Measurements from ENCODE around the gene STRAP. TPM values are rescaled to one million over a fixed set of nuclear protein-coding genes. Genes with fewer than 3 reads are reported as not detected.
"Not testable (repeated sequence)": the region's sequence is repeated elsewhere in the genome, so short reads cannot be mapped to it uniquely, and the experiment has no call there.

Gene STRAP
- total RNA-seq, 4 donors from 2014 or later = 26.5 to 38.8 (median 34.7) TPM

DNA sequence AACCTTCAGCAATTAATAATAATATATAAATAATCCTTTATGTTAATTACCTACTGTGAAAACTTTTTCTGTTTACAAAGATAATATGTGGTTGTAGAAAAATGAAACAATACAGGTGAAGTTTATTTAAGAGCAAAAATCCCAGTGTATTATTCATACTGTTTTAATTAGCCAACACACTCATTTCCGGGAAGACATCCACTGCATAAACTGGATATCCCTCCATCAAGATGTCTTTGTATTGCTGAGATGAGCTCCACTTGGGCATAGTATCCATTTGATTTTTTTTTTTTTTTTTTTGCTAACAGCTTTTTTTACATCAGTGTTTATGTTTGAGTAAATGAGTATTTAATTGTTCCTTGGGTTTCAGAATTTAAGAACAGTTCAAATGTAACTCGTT is 15.2 kb downstream of the STRAP start:
- Histone ChIP-seq H3K27ac (no peak overlapping the region), H3K36me3 (peaks cover 0 to 57% (median 0%) of the 10 kb centered on the region in 3 donors), H3K27me3 (no peaks in the 10 kb centered on the region), H3K9me3 (no peaks in the 10 kb centered on the region), H3K4me1 (peaks cover 0 to 3% (median 0%) of the 10 kb centered on the region in 4 donors), H3K4me3 (no peak overlapping the region)
- no peak for TF ChIP-seq POLR2A (IDR thresholded peaks at IDR 0.05)
- TF ChIP-seq CTCF (IDR thresholded peaks at IDR 0.05) = no peak
- DNase-seq = no peak

GRCh38 chr12:15899282-15899870 is 17.2 kb downstream of the STRAP start:
- Histone ChIP-seq H3K4me3 (no peak overlapping the region), H3K4me1 (peaks cover 0 to 3% (median 0%) of the 10 kb centered on the region in 4 donors), H3K27me3 (no peaks in the 10 kb centered on the region), H3K27ac (no peak overlapping the region), H3K36me3 (peaks cover 0 to 64% (median 0%) of the 10 kb centered on the region in 3 donors), H3K9me3 (no peaks in the 10 kb centered on the region)
- TF ChIP-seq POLR2A (IDR thresholded peaks at IDR 0.05) = no peak
- TF ChIP-seq CTCF (IDR thresholded peaks at IDR 0.05) = peak in 5 of 6 experiments; percentile 67 to 71 (median 70)
- DNase-seq = no peak

DNA sequence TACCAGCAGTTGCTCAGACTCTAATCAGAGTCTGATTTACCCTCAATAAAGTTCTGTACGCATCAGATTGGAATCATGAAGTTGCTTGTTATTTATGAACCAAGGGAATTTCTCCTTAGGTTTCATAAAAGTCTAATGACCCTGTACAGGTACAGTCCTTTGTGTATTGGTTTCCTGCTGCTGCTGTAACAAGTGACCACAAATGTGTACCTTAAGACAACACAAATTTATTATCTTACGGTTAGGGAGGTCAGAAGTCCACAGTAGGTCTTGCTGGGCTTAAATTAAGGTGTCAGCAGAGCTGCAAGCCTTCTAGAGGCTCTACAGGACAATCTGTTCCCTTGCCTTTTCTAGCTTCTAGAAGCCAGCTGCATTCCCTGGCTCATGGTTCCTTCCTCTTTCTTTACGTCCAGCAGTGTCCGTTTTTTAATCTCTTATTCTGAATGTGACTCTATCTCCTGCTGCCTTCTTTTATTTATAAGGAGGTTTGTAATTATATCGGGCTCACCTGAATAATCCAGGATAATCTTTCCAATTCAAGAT is 22.3 kb downstream of the STRAP start:
- Histone ChIP-seq H3K9me3 (no peaks in the 10 kb centered on the region), H3K36me3 (peaks cover 0 to 51% (median 0%) of the 10 kb centered on the region in 3 donors), H3K4me3 (no peak overlapping the region), H3K4me1 (no peaks in the 10 kb centered on the region), H3K27ac (peak overlapping the region in 1 of 4 donors; percentile 12), H3K27me3 (no peaks in the 10 kb centered on the region)
- DNase-seq = no peak
- TF ChIP-seq CTCF (IDR thresholded peaks at IDR 0.05) (no peak), POLR2A (IDR thresholded peaks at IDR 0.05) (no peak)

DNA sequence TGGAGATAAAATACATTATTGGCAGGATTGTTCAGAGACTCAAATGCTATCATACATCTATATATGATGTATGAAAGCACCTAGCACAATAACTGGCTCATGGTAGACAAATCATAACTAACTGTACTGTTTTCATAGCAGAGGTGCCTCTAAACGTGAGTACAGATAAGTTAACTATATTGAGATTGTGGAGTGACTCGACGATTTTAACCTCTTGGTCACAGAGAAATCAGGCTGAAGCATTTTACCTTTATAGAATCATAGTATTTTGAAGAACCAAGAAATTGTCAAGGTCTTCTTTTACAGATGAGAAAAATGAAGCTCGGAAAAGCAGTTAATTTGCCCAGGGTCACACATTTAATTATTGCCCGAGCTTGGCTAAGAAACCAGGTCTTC is 28.3 kb downstream of the STRAP start:
- Histone ChIP-seq H3K4me1 (peaks cover 0 to 8% (median 0%) of the 10 kb centered on the region in 4 donors), H3K4me3 (peak overlapping the region in 2 of 4 donors; percentile 69 to 82), H3K27ac (peak overlapping the region in 3 of 4 donors; percentile 91 to 99 (median 98)), H3K36me3 (no peaks in the 10 kb centered on the region), H3K27me3 (no peaks in the 10 kb centered on the region), H3K9me3 (no peaks in the 10 kb centered on the region)
- no peak for DNase-seq
- TF ChIP-seq POLR2A (IDR thresholded peaks at IDR 0.05) (no peak), CTCF (IDR thresholded peaks at IDR 0.05) (no peak)

DNA sequence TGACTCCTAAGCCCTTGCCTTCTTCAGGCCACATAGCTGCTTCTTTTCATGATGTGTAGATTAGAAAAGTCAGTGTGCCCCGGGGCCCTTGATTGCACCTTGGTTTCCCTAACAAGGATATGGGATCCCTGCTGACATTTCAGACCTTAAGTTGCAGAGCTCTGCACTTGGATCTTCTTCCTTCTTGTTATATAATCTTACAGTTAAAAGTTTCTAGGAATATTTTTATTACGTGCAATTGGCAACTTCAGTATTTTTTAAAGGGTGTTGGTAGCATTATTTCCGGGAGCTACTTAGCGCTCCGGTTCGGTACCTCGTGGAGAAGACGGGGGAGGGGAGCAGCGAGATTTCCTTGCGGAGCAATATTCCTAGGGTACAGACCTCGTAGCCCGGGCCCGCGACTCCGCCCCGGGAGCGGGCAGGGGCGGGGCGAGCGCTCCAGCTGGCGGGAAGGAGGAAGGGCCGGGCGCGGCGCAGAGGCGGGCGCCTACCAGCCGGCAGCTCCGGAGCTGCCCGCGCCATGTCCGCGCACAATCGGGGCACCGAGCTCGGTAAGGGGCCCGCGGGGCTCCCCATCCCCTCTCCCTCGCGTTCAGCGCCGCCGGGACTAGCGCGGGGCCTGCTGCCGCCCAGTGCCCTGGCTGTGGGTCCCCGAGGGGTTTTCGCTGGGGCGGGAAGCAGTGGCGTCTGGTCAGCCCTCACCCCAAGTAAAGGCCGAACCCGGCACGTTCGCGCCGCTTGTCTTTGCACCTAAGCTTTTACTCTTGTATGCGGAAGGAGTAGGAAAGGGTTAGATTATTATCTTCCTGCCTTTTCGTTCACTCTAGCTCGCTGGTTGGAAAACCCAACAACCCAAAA is 28.9 kb downstream of the STRAP start, which contains the start of gene DERA:
TSS of gene DERA (plus strand) at position 469 of the 858 bp plus-strand sequence. CDS start at position 521, 52 bp downstream.
- DNase-seq = peak; percentile 68 to 93 (median 92)
- peak in 3 of 6 experiments; percentile 11 to 33 (median 27) for TF ChIP-seq CTCF (IDR thresholded peaks at IDR 0.05)
- TF ChIP-seq POLR2A (IDR thresholded peaks at IDR 0.05) = peak; percentile 96 to 97
- no peaks in the 10 kb centered on the region for H3K9me3 ChIP-seq
- H3K36me3 ChIP-seq = no peaks in the 10 kb centered on the region
- H3K27me3 ChIP-seq = no peaks in the 10 kb centered on the region
- peak within 1 kb of the TSS; percentile 69 to 87 (median 78) for H3K4me3 ChIP-seq
- H3K27ac ChIP-seq = peak within 1 kb of the TSS; percentile 87 to 99 (median 94)
- peaks cover 0 to 8% (median 0%) of the 10 kb centered on the region in 4 donors for H3K4me1 ChIP-seq

- H3K27ac ChIP-seq = peak overlapping the region; percentile 87 to 99 (median 94)
- not testable (repeated sequence) for DNase-seq, H3K27me3 ChIP-seq, H3K4me1 ChIP-seq, H3K9me3 ChIP-seq, H3K36me3 ChIP-seq
- H3K4me3 ChIP-seq = peak overlapping the region; percentile 69 to 87 (median 78)
These were observed 29.7 kb downstream of the STRAP start for GRCh38 chr12:15911931-15912330.

- not testable (repeated sequence) for H3K36me3 ChIP-seq, H3K27ac ChIP-seq, H3K4me3 ChIP-seq, H3K9me3 ChIP-seq, H3K4me1 ChIP-seq, H3K27me3 ChIP-seq, DNase-seq
These were observed 31.9 kb downstream of the STRAP start for GRCh38 chr12:15914131-15914530.
